Measurements from ENCODE around the gene ARSB.
A peak's percentile ranks its signal among the peaks of the same experiment; 100 is the strongest.

Gene ARSB

GRCh38 chr5:78985116-78985724 is at the start of gene ARSB:
ARSB (minus strand) TSS chr5:78985310; CDS start chr5:78985248, 62 bp downstream.
- peak; percentile 62 for DNase-seq

- DNase-seq: no peak
Observed at GRCh38 chr5:79032782-79033181, 47.7 kb upstream of the ARSB start.

- DNase-seq: no peak
Observed at GRCh38 chr5:79032031-79032695, 47.1 kb upstream of the ARSB start.

GRCh38 chr5:79031485-79031867 is 46.4 kb upstream of the ARSB start:
- DNase-seq: no peak

- no peak for DNase-seq
Observed at GRCh38 chr5:79030663-79031484, 45.8 kb upstream of the ARSB start.

- DNase-seq: peak; percentile 74
Observed at GRCh38 chr5:79025054-79025472, 40.0 kb upstream of the ARSB start.

GRCh38 chr5:79023947-79024346 is 38.8 kb upstream of the ARSB start:
- DNase-seq: no peak

- DNase-seq: peak; percentile 48
Observed at GRCh38 chr5:79023348-79023747, 38.2 kb upstream of the ARSB start.

GRCh38 chr5:79022771-79023170 is 37.7 kb upstream of the ARSB start:
- no peak for DNase-seq

GRCh38 chr5:79021753-79022152 is 36.6 kb upstream of the ARSB start:
- DNase-seq: peak; percentile 10

GRCh38 chr5:79020861-79021561 is 35.9 kb upstream of the ARSB start:
- peak; percentile 54 for DNase-seq

- no peak for DNase-seq
Observed at GRCh38 chr5:79014631-79015030, 29.5 kb upstream of the ARSB start.

GRCh38 chr5:79011869-79012268 is 26.8 kb upstream of the ARSB start:
- DNase-seq: no peak

- DNase-seq: no peak
Observed at GRCh38 chr5:79011219-79011836, 26.2 kb upstream of the ARSB start.

- no peak for DNase-seq
Observed at GRCh38 chr5:79008362-79008761, 23.3 kb upstream of the ARSB start.

- DNase-seq: no peak
Observed at GRCh38 chr5:79007872-79008271, 22.8 kb upstream of the ARSB start.

GRCh38 chr5:79005936-79006631 is 21.0 kb upstream of the ARSB start:
- DNase-seq: no peak

- peak; percentile 4 for DNase-seq
Observed at GRCh38 chr5:79005151-79005550, 20.0 kb upstream of the ARSB start.

- DNase-seq: no peak
Observed at GRCh38 chr5:79002374-79002773, 17.3 kb upstream of the ARSB start.

GRCh38 chr5:79001471-79001870 is 16.4 kb upstream of the ARSB start:
- DNase-seq: no peak

GRCh38 chr5:78997090-78997489 is 12.0 kb upstream of the ARSB start:
- DNase-seq: no peak

GRCh38 chr5:78995521-78996007 is 10.5 kb upstream of the ARSB start:
- no peak for DNase-seq

Data from NCI-H69 (cell line).